ENCODE results near the gene ROBO1.
"Not testable (repeated sequence)": the region's sequence is repeated elsewhere in the genome, so short reads cannot be mapped to it uniquely, and the experiment has no call there.

Gene ROBO1

GRCh38 chr3:79306934-79307570, 460.7 kb downstream of the ROBO1 start:
- DNase-seq, result no peak
- in situ Hi-C loops (cut with HindIII; ENCODE audit: low pct_ligation_motif_present, low pct_unique_long_range_greater_than_20kb, low sequenced_read_pairs), result no loop called here

GRCh38 chr3:79299949-79300635, 467.7 kb downstream of the ROBO1 start:
- in situ Hi-C loops (cut with HindIII; ENCODE audit: low pct_ligation_motif_present, low pct_unique_long_range_greater_than_20kb, low sequenced_read_pairs); DNase-seq: not testable (repeated sequence)

GRCh38 chr3:79297245-79297960, 470.4 kb downstream of the ROBO1 start:
- DNase-seq, result no peak
- in situ Hi-C loops (cut with HindIII; ENCODE audit: low pct_ligation_motif_present, low pct_unique_long_range_greater_than_20kb, low sequenced_read_pairs), result no loop called here

GRCh38 chr3:79286882-79287281, 480.9 kb downstream of the ROBO1 start:
- DNase-seq, result no peak
- in situ Hi-C loops (cut with HindIII; ENCODE audit: low pct_ligation_motif_present, low pct_unique_long_range_greater_than_20kb, low sequenced_read_pairs), result no loop called here

GRCh38 chr3:79285871-79286270, 481.9 kb downstream of the ROBO1 start:
- no peak for DNase-seq
- in situ Hi-C loops (cut with HindIII; ENCODE audit: low pct_ligation_motif_present, low pct_unique_long_range_greater_than_20kb, low sequenced_read_pairs), result no loop called here

- in situ Hi-C loops (cut with HindIII; ENCODE audit: low pct_ligation_motif_present, low pct_unique_long_range_greater_than_20kb, low sequenced_read_pairs), result no loop called here
- DNase-seq, result no peak
Measured at GRCh38 chr3:79285380-79285779, 482.4 kb downstream of the ROBO1 start.

- in situ Hi-C loops (cut with HindIII; ENCODE audit: low pct_ligation_motif_present, low pct_unique_long_range_greater_than_20kb, low sequenced_read_pairs), result no loop called here
- no peak for DNase-seq
Measured at GRCh38 chr3:79284781-79285180, 483.0 kb downstream of the ROBO1 start.

GRCh38 chr3:79278681-79279080, 489.1 kb downstream of the ROBO1 start:
- in situ Hi-C loops (cut with HindIII; ENCODE audit: low pct_ligation_motif_present, low pct_unique_long_range_greater_than_20kb, low sequenced_read_pairs), result no loop called here
- no peak for DNase-seq

- DNase-seq, result no peak
- in situ Hi-C loops (cut with HindIII; ENCODE audit: low pct_ligation_motif_present, low pct_unique_long_range_greater_than_20kb, low sequenced_read_pairs), result no loop called here
Measured at GRCh38 chr3:79268422-79268821, 499.4 kb downstream of the ROBO1 start.

- no peak for DNase-seq
- in situ Hi-C loops (cut with HindIII; ENCODE audit: low pct_ligation_motif_present, low pct_unique_long_range_greater_than_20kb, low sequenced_read_pairs), result no loop called here
Measured at GRCh38 chr3:79264892-79265291, 502.9 kb downstream of the ROBO1 start.

- in situ Hi-C loops (cut with HindIII; ENCODE audit: low pct_ligation_motif_present, low pct_unique_long_range_greater_than_20kb, low sequenced_read_pairs), result no loop called here
- no peak for DNase-seq
Measured at GRCh38 chr3:79263423-79263822, 504.4 kb downstream of the ROBO1 start.

- in situ Hi-C loops (cut with HindIII; ENCODE audit: low pct_ligation_motif_present, low pct_unique_long_range_greater_than_20kb, low sequenced_read_pairs), result no loop called here
- no peak for DNase-seq
Measured at GRCh38 chr3:79258479-79258878, 509.3 kb downstream of the ROBO1 start.

- in situ Hi-C loops (cut with HindIII; ENCODE audit: low pct_ligation_motif_present, low pct_unique_long_range_greater_than_20kb, low sequenced_read_pairs), result no loop called here
- DNase-seq, result no peak
Measured at GRCh38 chr3:79257791-79258190, 510.0 kb downstream of the ROBO1 start.

- in situ Hi-C loops (cut with HindIII; ENCODE audit: low pct_ligation_motif_present, low pct_unique_long_range_greater_than_20kb, low sequenced_read_pairs), result no loop called here
Measured at GRCh38 chr3:79255702-79256101, 512.1 kb downstream of the ROBO1 start.

GRCh38 chr3:79255292-79255691, 512.5 kb downstream of the ROBO1 start:
- in situ Hi-C loops (cut with HindIII; ENCODE audit: low pct_ligation_motif_present, low pct_unique_long_range_greater_than_20kb, low sequenced_read_pairs), result no loop called here

More at GRCh38 chr3:79255702-79256101, 512.1 kb downstream of the ROBO1 start:
- DNase-seq, result no peak

GRCh38 chr3:79253704-79254103, 514.1 kb downstream of the ROBO1 start:
- in situ Hi-C loops (cut with HindIII; ENCODE audit: low pct_ligation_motif_present, low pct_unique_long_range_greater_than_20kb, low sequenced_read_pairs), result no loop called here
- no peak for DNase-seq

More at GRCh38 chr3:79255292-79255691, 512.5 kb downstream of the ROBO1 start:
- DNase-seq, result no peak

- in situ Hi-C loops (cut with HindIII; ENCODE audit: low pct_ligation_motif_present, low pct_unique_long_range_greater_than_20kb, low sequenced_read_pairs), result no loop called here
- no peak for DNase-seq
Measured at GRCh38 chr3:79253271-79253670, 514.5 kb downstream of the ROBO1 start.

GRCh38 chr3:79250746-79251145, 517.1 kb downstream of the ROBO1 start:
- no peak for DNase-seq
- in situ Hi-C loops (cut with HindIII; ENCODE audit: low pct_ligation_motif_present, low pct_unique_long_range_greater_than_20kb, low sequenced_read_pairs), result no loop called here

GRCh38 chr3:79249701-79250100, 518.1 kb downstream of the ROBO1 start:
- in situ Hi-C loops (cut with HindIII; ENCODE audit: low pct_ligation_motif_present, low pct_unique_long_range_greater_than_20kb, low sequenced_read_pairs), result no loop called here

GRCh38 chr3:79247725-79248043, 520.1 kb downstream of the ROBO1 start:
- in situ Hi-C loops (cut with HindIII; ENCODE audit: low pct_ligation_motif_present, low pct_unique_long_range_greater_than_20kb, low sequenced_read_pairs), result no loop called here
- DNase-seq, result no peak

More at GRCh38 chr3:79249701-79250100, 518.1 kb downstream of the ROBO1 start:
- no peak for DNase-seq

All from ACHN (cell line).